HEK293 (cell line): ENCODE data around the gene CD2BP2.
"Not testable (repeated sequence)": the region's sequence is repeated elsewhere in the genome, so short reads cannot be mapped to it uniquely, and the experiment has no call there.

Source experiments
- CTCF ChIA-PET: fragments of 350-600 bp; formaldehyde crosslinking; extraction: SDS; loops from one replicate; lab custom pipeline; 2021; ENCODE audit warnings: antibody characterized with exemption; lab: Yijun Ruan, JAX
- POLR2A ChIA-PET: fragments of 300-600 bp; formaldehyde crosslinking; extraction: SDS; loops from one replicate; lab custom pipeline; 2020; ENCODE audit warnings: antibody characterized with exemption, inconsistent platforms; lab: Yijun Ruan, JAX
- H3K27ac ChIP-seq: fragments of 200-500 bp; sonication (Bioruptor generic); 2 replicates; pipeline ENCODE4 v1.5.1; 2014; ENCODE audit warnings: low read depth, low read length, control low read depth, inconsistent platforms; ENCODE audit errors: extremely low read depth
- H3K36me3 ChIP-seq, 2 experiments: fragments of 200-500 bp in 1 of 2; sonication (Bioruptor generic) in 1 of 2; 1 replicate in 1 of 2; 2 replicates in 1 of 2; pipeline ENCODE4 v1.5.1; 2014 to 2017; ENCODE audit warnings: inconsistent platforms in 2 of 2, low read length in 2 of 2; ENCODE audit not compliant: control insufficient read depth in 2 of 2, insufficient read depth in 1 of 2
- H3K4me1 ChIP-seq: fragments of 200-500 bp; sonication (Bioruptor generic); 2 replicates; pipeline ENCODE4 v1.5.1; 2014; ENCODE audit warnings: mild to moderate bottlenecking, low read length, inconsistent platforms; ENCODE audit not compliant: control insufficient read depth, insufficient read depth
- H3K4me3 ChIP-seq: 2 replicates; pipeline ENCODE4 v1.5.1; 2011; ENCODE audit warnings: low read depth, mild to moderate bottlenecking, control low read depth, low read length, moderate library complexity
- H3K9me3 ChIP-seq: fragments of 200-500 bp; sonication (Bioruptor generic); 2 replicates; pipeline ENCODE4 v1.5.1; 2014; ENCODE audit warnings: low read depth, low read length, inconsistent platforms; ENCODE audit not compliant: control insufficient read depth, insufficient read depth
- PRDM10 ChIP-seq: fragments of 450-650 bp; formaldehyde crosslinking; IDR thresholded peaks from 2 replicates; pipeline ENCODE4 v1.5.1; 2016; ENCODE audit warnings: missing biosample characterization, missing genetic modification characterization
- ZNF596 ChIP-seq: fragments of 450-650 bp; IDR thresholded peaks from 2 replicates; pipeline ENCODE4 v1.5.0; 2018; ENCODE audit warnings: missing biosample characterization, mild to moderate bottlenecking, missing genetic modification characterization, moderate library complexity

The CD2BP2 gene

GRCh38 chr16:30309255-30309654, 45.9 kb downstream of the CD2BP2 start:
- TF ChIP-seq ZNF596 (tag by site-specific recombination) (peak; percentile 74), PRDM10 (tag by site-specific recombination) (peak; percentile 47)
- H3K4me3 ChIP-seq, POLR2A ChIA-PET, H3K36me3 ChIP-seq, H3K9me3 ChIP-seq, H3K4me1 ChIP-seq, H3K27ac ChIP-seq, CTCF ChIA-PET: not testable (repeated sequence)
